Mesothelial cell of epicardium (in vitro differentiated cells): ENCODE measurements around the gene MED25. TPM values are rescaled to one million over a fixed set of nuclear protein-coding genes. Genes with fewer than 3 reads are reported as not detected.

Source experiments
- DNase-seq, 2 experiments: peaks; one replicate each; pipeline ENCODE4 v3.0.0; 2021; ENCODE audit warnings: low spot score in 2 of 2; ENCODE audit not compliant: unreplicated experiment in 2 of 2
- H3K27ac Mint-ChIP-seq: 2 replicates; pipeline ENCODE4 v1.8.0; 2021; ENCODE audit warnings: mixed read lengths
- H3K27me3 Mint-ChIP-seq: 2 replicates; pipeline ENCODE4 v1.8.0; 2021; ENCODE audit warnings: low read depth, mixed read lengths
- H3K36me3 Mint-ChIP-seq: 2 replicates; pipeline ENCODE4 v1.8.0; 2021; ENCODE audit warnings: mixed read lengths
- H3K4me1 Mint-ChIP-seq: 2 replicates; pipeline ENCODE4 v1.8.0; 2021; ENCODE audit warnings: mixed read lengths
- H3K4me3 Mint-ChIP-seq: 2 replicates; pipeline ENCODE4 v1.8.0; 2021; ENCODE audit warnings: mild to moderate bottlenecking, moderate library complexity, mixed read lengths
- H3K9me3 Mint-ChIP-seq: 2 replicates; pipeline ENCODE4 v1.8.0; 2021; ENCODE audit warnings: mixed read lengths
- CTCF ChIP-seq: fragments of 200-600 bp; sonication (generic); IDR thresholded peaks from one replicate; pipeline ENCODE4 v1.5.0; 2021; ENCODE audit warnings: antibody characterized with exemption; ENCODE audit not compliant: unreplicated experiment
- microRNA-seq: library from miRNA; unstranded; fragments of <30 nt; microRNA quantifications from one replicate; pipeline ENCODE4 v1.2.0, GENCODE V29; 2021; ENCODE audit warnings: inconsistent platforms, mixed read lengths
- total RNA-seq: library from RNA; stranded (reverse); gene quantifications from 3 replicates; pipeline ENCODE4 v1.2.1, GENCODE V29; 2021

The MED25 gene
- total RNA-seq, 1 donor from 2014 or later: 103 TPM

GRCh38 chr19:49883094-49883493, 65.0 kb downstream of the MED25 start:
- H3K9me3 Mint-ChIP-seq: no peaks in the 10 kb centered on the region

GRCh38 chr19:49884109-49884508, 66.0 kb downstream of the MED25 start:
- no peak overlapping the region for H3K27ac Mint-ChIP-seq
- H3K9me3 Mint-ChIP-seq: no peaks in the 10 kb centered on the region
- peaks cover 2% of the 10 kb centered on the region for H3K4me1 Mint-ChIP-seq
- H3K36me3 Mint-ChIP-seq: peaks cover 46% of the 10 kb centered on the region
- H3K27me3 Mint-ChIP-seq: no peaks in the 10 kb centered on the region
- no peak for TF ChIP-seq CTCF
- no peak overlapping the region for H3K4me3 Mint-ChIP-seq
- DNase-seq: no peak

More at GRCh38 chr19:49883094-49883493, 65.0 kb downstream of the MED25 start:
- Mint-ChIP-seq H3K27ac (no peak overlapping the region), H3K4me1 (peaks cover 12% of the 10 kb centered on the region), H3K36me3 (peaks cover 43% of the 10 kb centered on the region), H3K4me3 (no peak overlapping the region), H3K27me3 (no peaks in the 10 kb centered on the region)
- no peak for TF ChIP-seq CTCF
- no peak for DNase-seq

GRCh38 chr19:49884760-49885159, 66.7 kb downstream of the MED25 start:
- Mint-ChIP-seq H3K27me3 (peaks cover 2% of the 10 kb centered on the region), H3K27ac (no peak overlapping the region), H3K4me3 (no peak overlapping the region), H3K36me3 (peaks cover 44% of the 10 kb centered on the region), H3K9me3 (no peaks in the 10 kb centered on the region), H3K4me1 (no peaks in the 10 kb centered on the region)
- no peak for TF ChIP-seq CTCF
- DNase-seq: no peak

Small RNA genes within 50 kb of the gene (microRNA-seq; reads per million reads assigned to microRNA genes)
- gene MIR4749: 9.4 reads per million, percentile 31 among the genes with 10 or more reads in this experiment
- gene MIR6799: 4.4 reads per million, percentile 15 among the genes with 10 or more reads in this experiment
- gene MIR6800: 2.3 reads per million

Other genes starting within 250 kb of the MED25 start
- gene NOSIP, start 237.7 kb upstream of the MED25 start, total RNA-seq: 53.3 to 60.7 TPM (median 60.1 TPM) in 3 replicates
- gene PRRG2, start 237.0 kb upstream of the MED25 start, total RNA-seq: 0.87 to 1.4 TPM (median 1.1 TPM) in 3 replicates
- gene PRR12, start 227.1 kb upstream of the MED25 start, total RNA-seq: 53.3 to 58.5 TPM (median 54.2 TPM) in 3 replicates
- 26.0 to 28.6 TPM (median 26.9 TPM) in 3 replicates for gene RRAS, start 178.1 kb upstream of the MED25 start, total RNA-seq
- 87.3 to 89.9 TPM (median 88.9 TPM) in 3 replicates for gene SCAF1, start 176.1 kb upstream of the MED25 start, total RNA-seq
- 89.4 to 101 TPM (median 95.0 TPM) in 3 replicates for gene IRF3, start 152.4 kb upstream of the MED25 start, total RNA-seq
- gene BCL2L12, start 152.4 kb upstream of the MED25 start, total RNA-seq: 44.5 to 46.0 TPM (median 44.7 TPM) in 3 replicates
- 273 to 283 TPM (median 280 TPM) in 3 replicates for gene PRMT1, start 141.0 kb upstream of the MED25 start, total RNA-seq
- 10.4 to 10.5 TPM (median 10.4 TPM) in 3 replicates for gene ADM5, start 128.7 kb upstream of the MED25 start, total RNA-seq
- gene CPT1C, start 127.2 kb upstream of the MED25 start, total RNA-seq: 60.3 to 62.5 TPM (median 60.9 TPM) in 3 replicates
- not detected in 3 replicates for gene TSKS, start 55.0 kb upstream of the MED25 start, total RNA-seq
- gene AP2A1, start 51.3 kb upstream of the MED25 start, total RNA-seq: 84.6 to 89.6 TPM (median 85.2 TPM) in 3 replicates
- gene FUZ, start 5.0 kb upstream of the MED25 start, total RNA-seq: 23.1 to 25.8 TPM (median 23.2 TPM) in 3 replicates
- gene PTOV1, start 32.9 kb downstream of the MED25 start, total RNA-seq: 415 to 431 TPM (median 422 TPM) in 3 replicates
- gene PNKP, start 49.3 kb downstream of the MED25 start, total RNA-seq: 96.6 to 103 TPM (median 97.8 TPM) in 3 replicates
- 41.8 to 45.3 TPM (median 42.5 TPM) in 3 replicates for gene AKT1S1, start 59.1 kb downstream of the MED25 start, total RNA-seq
- gene TBC1D17, start 59.4 kb downstream of the MED25 start, total RNA-seq: 46.8 to 53.7 TPM (median 49.7 TPM) in 3 replicates
- gene IL4I1, start 78.6 kb downstream of the MED25 start, total RNA-seq: 1.3 to 1.7 TPM (median 1.6 TPM) in 3 replicates
- gene ATF5, start 110.9 kb downstream of the MED25 start, total RNA-seq: 21.7 to 22.7 TPM (median 22.1 TPM) in 3 replicates
- gene NUP62, start 111.2 kb downstream of the MED25 start, total RNA-seq: 67.6 to 78.9 TPM (median 71.8 TPM) in 3 replicates
- 0.62 to 2.8 TPM (median 1.7 TPM) in 3 replicates for gene SIGLEC11, start 142.9 kb downstream of the MED25 start, total RNA-seq
- 40.1 to 42.0 TPM (median 40.6 TPM) in 3 replicates for gene VRK3, start 207.1 kb downstream of the MED25 start, total RNA-seq
- gene ZNF473, start 207.7 kb downstream of the MED25 start, total RNA-seq: 11.1 to 13.1 TPM (median 12.4 TPM) in 3 replicates